GM10847 (cell line): ENCODE measurements around the gene RTCA.

Experiments used
- POLR2A ChIP-seq: IDR thresholded peaks from 2 replicates; pipeline ENCODE4 v1.6.1; 2011; ENCODE audit not compliant: insufficient read length; ENCODE audit errors: extremely low read depth

The RTCA gene

DNA sequence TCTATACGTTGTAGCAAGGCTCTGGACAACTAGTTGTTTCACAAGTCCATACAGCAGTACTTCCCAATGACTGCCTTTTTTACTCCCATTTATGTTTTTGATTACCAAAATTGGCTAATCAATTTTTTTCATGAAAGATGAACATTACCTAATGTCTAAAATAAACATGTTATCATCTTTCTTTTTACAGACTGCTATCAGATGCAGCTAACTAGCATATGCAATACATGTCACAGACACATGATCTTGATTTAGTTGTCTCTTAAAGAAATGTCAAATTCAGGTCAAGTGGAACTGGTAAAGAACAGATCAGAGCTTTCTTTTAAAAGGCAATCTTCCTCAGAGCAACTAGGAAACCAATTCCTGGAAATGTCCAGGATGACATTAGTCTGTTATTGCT is 15.8 kb upstream of the RTCA start:
- TF ChIP-seq POLR2A, result no peak

DNA sequence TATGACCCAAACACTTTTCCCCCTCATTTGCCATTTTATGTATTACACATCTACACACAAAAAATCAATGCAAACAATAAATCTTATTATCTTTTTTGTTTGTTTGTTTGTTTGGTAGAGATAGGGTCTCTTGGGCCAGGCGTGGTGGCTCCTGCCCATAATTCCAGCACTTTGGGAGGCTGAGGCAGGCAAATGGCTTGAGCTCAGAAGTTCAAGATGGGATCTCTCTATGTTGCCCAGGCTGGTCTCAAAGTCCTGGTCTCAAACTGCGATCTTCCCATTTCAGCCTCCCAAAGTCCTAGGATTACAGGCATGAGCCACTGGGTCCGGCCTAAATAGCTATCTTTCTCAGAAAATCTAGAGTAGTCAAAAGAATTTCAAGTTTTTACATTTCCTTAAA is 15.2 kb upstream of the RTCA start:
- no peak for TF ChIP-seq POLR2A

DNA sequence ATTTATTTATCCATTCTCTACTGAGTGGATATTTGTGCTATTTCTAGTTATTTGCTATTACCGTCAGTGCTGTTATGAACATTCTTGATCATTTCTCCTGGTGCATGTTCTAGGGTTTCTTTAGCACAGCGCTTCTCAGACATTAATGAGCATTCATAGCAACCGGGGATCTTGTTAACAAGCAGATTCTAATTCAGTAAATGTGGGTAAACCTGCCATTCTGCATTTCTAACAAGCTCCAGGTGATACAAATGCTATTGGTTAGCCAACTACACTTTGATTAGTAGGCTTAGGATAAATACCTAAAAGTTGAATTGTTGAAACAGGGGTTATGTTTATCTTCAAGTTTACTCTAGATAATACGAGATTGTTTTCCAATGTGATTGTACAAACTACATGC is 13.1 kb upstream of the RTCA start:
- TF ChIP-seq POLR2A, result no peak

DNA sequence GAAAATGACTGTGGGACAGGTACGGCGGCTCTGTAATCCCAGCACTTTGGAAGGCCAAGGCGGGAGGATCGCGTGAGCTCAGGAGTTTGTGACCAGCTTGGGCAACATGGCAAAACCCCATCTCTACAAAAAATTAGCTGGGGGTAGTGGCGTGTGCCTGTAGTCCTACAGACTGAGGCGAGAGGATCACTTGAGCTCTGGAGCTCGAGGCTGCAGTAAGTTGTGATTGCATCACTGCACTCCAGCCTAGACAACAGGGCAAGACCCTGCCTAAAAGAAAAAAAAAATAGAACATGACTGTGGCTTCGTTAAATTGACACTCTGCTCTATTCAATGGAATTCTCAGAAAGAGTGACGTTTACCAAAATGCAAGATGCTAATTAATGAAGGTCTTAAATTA is 12.5 kb upstream of the RTCA start:
- TF ChIP-seq POLR2A, result no peak

DNA sequence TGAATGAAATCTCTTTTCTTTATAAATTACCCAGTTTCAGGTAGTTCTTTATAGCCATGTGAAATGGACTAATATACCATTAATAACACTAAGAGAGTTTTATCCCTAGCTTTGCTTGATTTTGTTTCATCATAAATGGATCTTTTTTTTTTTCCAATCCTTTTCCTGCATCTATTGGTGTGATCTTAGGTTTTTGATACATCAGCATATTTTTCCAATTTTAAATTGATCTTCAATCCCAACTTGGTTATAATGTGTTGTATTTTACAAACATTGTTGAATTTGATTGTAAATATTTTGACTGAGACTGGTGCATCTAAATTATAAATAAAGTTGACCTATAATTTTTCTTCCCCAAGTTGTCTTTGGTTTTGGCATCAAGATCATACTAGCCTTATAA is 4.3 kb upstream of the RTCA start:
- no peak for TF ChIP-seq POLR2A

DNA sequence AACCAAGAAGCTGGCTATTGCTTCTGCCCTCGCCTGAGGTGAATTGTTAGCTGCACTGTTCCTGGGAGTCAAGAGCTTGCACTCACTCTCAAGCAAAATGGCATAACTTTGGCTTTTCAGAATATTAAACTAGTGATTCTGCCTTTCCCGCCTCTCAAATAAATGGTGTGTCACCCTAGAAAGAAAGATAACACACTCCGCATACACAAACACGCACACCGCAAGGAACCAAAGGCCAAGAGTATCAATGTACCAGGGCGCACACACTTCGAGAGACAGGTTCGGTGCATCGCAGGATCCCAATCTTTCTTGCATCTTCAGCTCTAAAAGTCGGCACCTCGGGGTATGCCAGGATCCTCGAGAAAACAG is 470 bp upstream of the RTCA start:
- no peak for TF ChIP-seq POLR2A

DNA sequence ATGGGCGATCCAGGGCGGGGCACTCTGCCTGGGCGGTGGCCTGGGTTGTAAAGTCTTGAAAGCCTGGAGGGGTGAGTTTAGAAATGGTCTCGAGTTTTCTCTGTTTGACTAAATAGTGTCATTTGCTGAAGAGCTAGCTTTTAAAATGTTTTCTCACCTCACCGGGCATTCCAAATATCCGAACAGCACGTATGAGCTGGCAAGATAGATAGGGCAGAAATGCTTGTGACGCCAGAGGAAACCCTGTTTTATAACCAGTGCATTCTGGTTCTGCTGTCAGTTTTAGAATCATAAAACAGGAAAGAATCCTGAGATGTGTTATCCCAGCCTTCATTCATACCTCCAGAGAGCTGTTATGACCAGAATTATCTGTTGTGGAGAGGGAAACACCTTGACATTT is 725 bp downstream of the RTCA start:
- TF ChIP-seq POLR2A, result no peak

DNA sequence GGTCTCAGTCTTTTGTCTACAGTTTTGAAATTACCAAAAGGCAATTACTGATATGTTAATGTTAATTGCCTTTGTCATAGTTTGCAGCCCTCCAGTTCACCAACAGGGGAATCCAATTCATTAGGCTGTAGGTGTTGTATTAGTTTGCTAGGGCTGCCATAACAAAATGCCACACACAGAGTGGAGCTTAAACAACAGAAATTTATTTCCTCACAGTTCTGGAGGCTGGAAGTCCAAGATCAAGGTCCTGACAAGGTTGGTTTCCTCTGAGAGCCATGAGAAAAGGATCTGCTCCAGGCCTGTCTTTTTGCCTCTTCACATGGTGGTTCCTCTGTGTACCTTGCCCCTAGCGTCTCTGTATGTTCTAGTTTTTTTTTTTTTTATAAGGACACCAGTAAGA is 1.3 kb downstream of the RTCA start:
- TF ChIP-seq POLR2A, result no peak

DNA sequence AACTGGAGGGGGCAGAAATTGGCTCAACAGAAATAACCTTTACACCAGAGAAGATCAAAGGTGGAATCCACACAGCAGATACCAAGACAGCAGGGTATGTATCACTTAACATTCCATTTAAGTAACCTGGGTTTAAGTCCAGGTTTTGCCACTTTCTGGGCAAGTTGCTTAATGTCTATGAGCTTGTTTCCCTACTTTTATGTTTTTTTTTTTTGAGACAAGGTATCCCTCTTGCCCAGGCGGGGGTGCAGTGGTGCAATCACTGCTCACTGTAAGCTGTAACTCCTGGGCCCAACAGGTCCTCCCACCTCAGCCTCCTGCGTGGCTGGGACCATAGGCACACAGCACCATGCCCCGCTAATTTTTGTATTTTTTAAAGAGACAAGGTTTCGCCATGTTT is 2.2 kb downstream of the RTCA start:
- TF ChIP-seq POLR2A, result no peak

DNA sequence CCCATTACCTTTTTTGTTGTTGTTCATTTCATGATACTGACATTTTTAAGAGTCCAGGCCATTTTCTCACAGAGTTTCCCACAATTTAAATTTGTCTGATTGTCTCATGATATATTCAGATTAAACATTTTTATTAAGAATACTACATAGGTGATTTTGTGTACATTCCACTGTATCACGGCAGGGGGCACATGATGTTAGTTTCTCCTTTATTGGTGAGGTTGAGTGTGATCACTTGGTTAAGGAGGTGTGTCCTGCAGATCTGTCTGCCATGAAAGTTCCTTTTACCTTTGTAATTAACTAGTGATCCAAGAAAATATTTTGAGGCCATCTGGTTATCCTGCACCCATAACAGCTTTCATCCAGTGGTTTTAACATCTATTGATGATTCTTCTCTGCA is 11.8 kb downstream of the RTCA start:
- TF ChIP-seq POLR2A, result no peak

DNA sequence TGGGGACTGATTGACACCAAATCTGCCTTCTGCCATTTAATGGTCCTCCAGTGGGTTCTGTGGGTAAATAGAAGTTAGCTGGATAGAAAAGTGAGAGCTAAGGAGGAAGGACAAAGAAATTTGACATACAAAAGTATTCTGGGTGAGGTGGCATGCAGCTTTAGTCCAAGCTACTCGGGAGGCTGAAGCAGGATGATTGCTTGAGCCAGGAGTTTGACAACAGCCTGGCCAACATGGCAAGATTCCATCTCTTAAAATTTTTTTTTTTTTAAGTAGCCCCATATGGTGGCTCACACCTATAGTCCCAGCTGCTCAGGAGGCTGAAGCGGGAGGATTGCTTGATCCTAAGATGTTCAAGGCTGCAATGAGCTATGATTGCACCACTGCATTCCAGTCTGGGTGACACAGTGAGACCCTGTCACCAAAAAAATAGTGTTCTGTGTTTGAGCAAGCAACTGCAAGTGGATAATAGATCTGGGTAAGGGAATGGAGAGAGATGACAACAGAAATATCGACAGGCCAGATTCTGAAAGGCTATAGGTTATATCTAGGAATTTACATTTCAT is 13.4 kb downstream of the RTCA start:
- TF ChIP-seq POLR2A, result no peak

DNA sequence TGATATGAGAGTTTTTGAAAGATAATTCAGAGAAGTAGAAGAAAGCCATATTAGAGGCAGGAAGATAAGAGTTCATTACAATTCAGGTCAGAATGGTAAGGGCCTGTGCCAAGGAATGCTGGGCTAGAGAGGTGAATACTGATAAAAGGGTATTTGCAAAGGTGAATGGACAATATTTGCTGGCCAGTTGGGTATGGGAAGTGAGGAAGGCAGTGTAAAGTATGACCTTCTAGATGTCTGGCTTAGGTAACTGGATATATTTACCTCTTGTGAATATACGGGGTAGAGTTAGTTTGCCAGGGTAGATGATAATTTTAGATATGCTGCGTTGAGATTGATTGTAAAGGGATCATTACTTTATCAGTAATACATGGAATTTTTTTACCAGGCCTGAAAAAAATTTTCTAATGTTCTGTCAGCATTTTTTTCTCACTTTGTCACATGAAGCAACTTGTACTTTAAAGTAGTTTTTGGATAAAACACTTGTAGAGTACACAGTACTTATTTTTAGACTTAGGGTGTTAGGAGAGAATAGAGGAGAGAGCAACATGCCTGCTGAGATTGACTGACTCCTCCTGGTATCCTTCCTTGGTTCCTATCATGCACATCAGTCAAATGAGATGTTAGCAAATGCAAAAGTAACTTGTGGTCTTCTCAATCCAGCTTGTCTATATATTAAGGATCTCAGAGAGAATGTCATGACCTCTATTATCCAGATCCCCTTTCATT is 14.1 kb downstream of the RTCA start:
- no peak for TF ChIP-seq POLR2A

DNA sequence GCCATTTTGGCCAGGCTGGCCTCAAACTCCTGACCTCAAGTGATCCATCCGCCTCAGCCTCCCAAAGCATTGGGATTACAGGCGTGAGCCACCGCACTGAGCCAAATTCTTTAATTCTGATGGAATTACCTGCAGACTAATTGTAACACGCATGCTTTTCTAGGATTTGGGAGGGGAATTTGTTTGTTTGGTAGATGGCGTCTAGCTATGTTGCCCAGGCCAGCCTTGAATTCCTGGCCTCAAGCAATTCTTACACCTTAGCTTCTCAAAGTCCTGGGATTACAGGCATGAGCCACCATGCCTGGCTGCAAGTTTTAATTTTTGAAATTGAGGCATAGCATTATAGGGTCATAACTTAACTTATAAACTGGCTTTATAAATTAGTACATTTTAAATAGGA is 18.6 kb downstream of the RTCA start:
- no peak for TF ChIP-seq POLR2A

DNA sequence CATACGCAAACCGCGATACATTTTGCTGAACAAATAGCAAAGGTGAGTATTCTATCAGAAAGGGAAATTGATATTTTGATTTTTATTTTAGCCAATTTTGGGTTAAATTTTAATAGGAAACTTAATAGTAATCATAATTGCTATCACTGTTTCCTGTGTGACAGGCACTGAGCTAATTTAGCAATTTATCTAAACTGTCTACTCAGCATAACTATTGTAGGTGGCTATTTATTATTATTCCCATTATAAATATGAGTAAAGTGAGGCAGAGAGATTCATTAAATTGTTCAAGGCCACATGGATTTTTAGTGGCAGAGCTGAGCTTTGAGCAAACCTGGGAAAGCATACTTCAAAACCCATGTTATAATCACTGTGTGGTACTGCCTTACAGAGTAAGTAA is 21.1 kb downstream of the RTCA start:
- TF ChIP-seq POLR2A, result no peak

DNA sequence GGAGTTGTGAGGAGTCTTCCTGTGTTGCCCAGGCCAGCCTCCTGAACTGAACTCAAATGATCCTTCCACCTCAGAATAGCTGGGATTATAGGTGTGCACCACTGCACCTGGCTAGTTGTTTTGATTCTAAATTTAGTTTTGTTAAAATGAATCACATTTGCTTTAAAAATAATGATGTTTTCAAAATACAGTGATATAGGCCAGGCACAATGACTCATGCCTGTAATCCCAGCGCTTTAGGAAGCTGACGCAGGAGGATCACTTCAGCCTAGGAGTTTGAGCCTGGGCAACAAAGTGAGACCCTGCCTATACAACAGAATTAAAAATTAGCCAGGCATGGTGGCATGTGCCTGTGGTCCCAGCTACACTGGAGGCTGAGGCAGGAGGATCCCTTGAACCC is 24.3 kb downstream of the RTCA start:
- no peak for TF ChIP-seq POLR2A

DNA sequence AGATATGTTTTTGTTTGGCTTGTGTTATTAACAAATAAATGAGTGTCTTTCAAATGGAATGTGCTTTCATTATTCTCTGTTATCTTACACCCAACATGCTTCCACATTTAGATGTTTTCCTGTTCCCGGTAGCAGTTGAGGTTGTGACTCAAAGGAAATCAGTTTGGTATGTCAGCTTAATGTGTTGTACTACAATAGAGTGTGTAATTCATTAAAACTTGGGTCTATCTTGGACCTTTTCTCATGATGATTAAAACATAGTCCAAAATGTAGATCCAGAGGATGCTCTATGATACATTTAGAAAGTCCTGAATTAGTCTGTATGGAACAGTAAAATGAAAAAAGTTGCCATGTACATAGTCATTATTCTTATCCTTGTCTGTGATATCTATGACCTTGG is 26.7 kb downstream of the RTCA start:
- TF ChIP-seq POLR2A, result no peak

DNA sequence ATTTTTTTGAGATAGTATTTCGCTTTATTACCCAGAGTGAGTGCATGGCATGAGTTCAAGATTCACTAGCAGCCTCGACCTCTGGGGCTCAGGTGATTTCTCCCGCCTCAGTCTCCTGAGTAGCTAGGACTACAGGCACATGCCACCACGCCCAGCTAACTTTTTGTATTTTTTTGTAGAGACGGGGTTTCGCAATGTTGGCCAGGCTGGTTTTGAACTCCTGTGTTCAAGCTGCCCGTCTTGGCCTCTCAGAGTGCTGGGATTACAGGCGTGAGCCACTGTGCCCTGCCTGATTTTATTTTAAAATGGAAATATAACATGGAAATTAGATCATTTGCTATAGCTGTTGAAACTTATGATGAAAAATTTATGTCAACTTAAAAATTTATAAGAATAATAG is 30.1 kb downstream of the RTCA start:
- no peak for TF ChIP-seq POLR2A
